K562 (cell line): Measurements from ENCODE around the gene ZNF556. TPM values are rescaled to one million over a fixed set of nuclear protein-coding genes. Genes with fewer than 3 reads are reported as not detected.

Experiments
- ATF7 ChIP-seq: fragments of 450-650 bp; IDR thresholded peaks from 2 replicates; pipeline ENCODE4 v1.7.1; 2014; ENCODE audit warnings: mild to moderate bottlenecking, moderate library complexity
- CBX3 ChIP-seq, 2 experiments: IDR thresholded peaks; 1 replicate in 1 of 2; 2 replicates in 1 of 2; pipeline ENCODE4 v1.6.1; 2012; ENCODE audit warnings: inconsistent platforms in 2 of 2, low read length in 2 of 2, borderline replicate concordance in 1 of 2, control low read depth in 1 of 2
- GTF2A2 ChIP-seq: IDR thresholded peaks from 2 replicates; pipeline ENCODE4 v1.6.1; 2016; ENCODE audit warnings: mild to moderate bottlenecking, missing genetic modification characterization, missing compliant biosample characterization
- HNRNPLL ChIP-seq: fragments of 200-400 bp; formaldehyde crosslinking; IDR thresholded peaks from 2 replicates; pipeline ENCODE4 v1.6.1; 2017; ENCODE audit warnings: low read length, low read depth, mild to moderate bottlenecking; ENCODE audit not compliant: poor library complexity, severe bottlenecking
- MEIS2 ChIP-seq: fragments of 450-650 bp; IDR thresholded peaks from 2 replicates; pipeline ENCODE4 v1.6.1; 2014; ENCODE audit warnings: mild to moderate bottlenecking; ENCODE audit not compliant: partially characterized antibody
- PCBP1 ChIP-seq: fragments of 200-400 bp; formaldehyde crosslinking; IDR thresholded peaks from 2 replicates; pipeline ENCODE4 v1.6.1; 2018; ENCODE audit warnings: mild to moderate bottlenecking, low read depth, low read length; ENCODE audit not compliant: poor library complexity, severe bottlenecking
- SAFB ChIP-seq: fragments of 200-400 bp; formaldehyde crosslinking; IDR thresholded peaks from 2 replicates; pipeline ENCODE4 v1.6.1; 2017; ENCODE audit warnings: low read depth, low read length, borderline replicate concordance
- SUPT5H ChIP-seq: fragments of 450-650 bp; IDR thresholded peaks from 2 replicates; pipeline ENCODE4 v1.6.1; 2016
- ZNF431 ChIP-seq: sonication (generic); formaldehyde crosslinking; IDR thresholded peaks from 2 replicates; pipeline ENCODE4 v1.8.0; 2022; ENCODE audit warnings: mild to moderate bottlenecking, missing genetic modification reagents
- polyA plus RNA-seq, 8 experiments: library from polyadenylated mRNA; depleted of rRNA in 4 of 8; stranded (reverse) in 5 of 8; unstranded in 3 of 8; fragments of >200 nt; fragmentation: Nextera tagmentation in 2 of 8; fragmentation: Illumina TruSeq in 1 of 8; extraction: Ambion mirVana in 2 of 8; extraction: Trizol in 1 of 8; gene quantifications; 2 replicates each; pipeline versions ENCODE4 v1.2.1 to v1.2.3, GENCODE V29; 2011 to 2014; ENCODE audit warnings: inconsistent platforms in 1 of 8, missing spikeins in 1 of 8
- total RNA-seq, 7 experiments: library from RNA; depleted of rRNA in 6 of 7; stranded (reverse); fragments of >200 nt in 6 of 7; fragmentation: Illumina TruSeq in 2 of 7; extraction: Trizol in 2 of 7; gene quantifications; 2 replicates each; pipeline versions ENCODE4 v1.2.1 to v1.2.3, GENCODE V29; 2011 to 2021; ENCODE audit warnings: low replicate concordance in 1 of 7
- TF ChIP-seq, protein P1 (sequence below): fragments of 250-450 bp; sonication (Bioruptor Pico); IDR thresholded peaks from 2 replicates; pipeline ENCODE4 v1.5.0; 2020; ENCODE audit warnings: mild to moderate bottlenecking, borderline replicate concordance
- TF ChIP-seq, protein P2 (sequence below): fragments of 450-650 bp; IDR thresholded peaks from 2 replicates; pipeline ENCODE4 v1.6.1; 2018; ENCODE audit not compliant: partially characterized antibody
- TF ChIP-seq, protein P3 (sequence below): fragments of 450-650 bp; formaldehyde crosslinking; conservative IDR thresholded peaks from 2 replicates; pipeline ENCODE4 v1.4.0; 2022; ENCODE audit warnings: mild to moderate bottlenecking, missing genetic modification characterization
- TF ChIP-seq, protein P4 (sequence below): fragments of 450-650 bp; IDR thresholded peaks from 2 replicates; pipeline ENCODE4 v1.6.1; 2016; ENCODE audit warnings: low read depth, mild to moderate bottlenecking, moderate library complexity
- TF ChIP-seq, protein P5 (sequence below): sonication (generic); formaldehyde crosslinking; IDR thresholded peaks from 2 replicates; pipeline ENCODE4 v1.9.0; 2022; ENCODE audit warnings: mild to moderate bottlenecking, missing genetic modification reagents
- TF ChIP-seq, protein P6 (sequence below): fragments of 450-650 bp; IDR thresholded peaks from 2 replicates; pipeline ENCODE4 v1.6.1; 2016; ENCODE audit warnings: borderline replicate concordance

The ZNF556 gene
- total and polyA plus RNA-seq, 9 of the 15 experiments (the other 6 are each of a cell fraction or from before 2014, with no cell fraction given) = 0.01 to 0.36 (median 0.10) TPM; not detected in 1

DNA sequence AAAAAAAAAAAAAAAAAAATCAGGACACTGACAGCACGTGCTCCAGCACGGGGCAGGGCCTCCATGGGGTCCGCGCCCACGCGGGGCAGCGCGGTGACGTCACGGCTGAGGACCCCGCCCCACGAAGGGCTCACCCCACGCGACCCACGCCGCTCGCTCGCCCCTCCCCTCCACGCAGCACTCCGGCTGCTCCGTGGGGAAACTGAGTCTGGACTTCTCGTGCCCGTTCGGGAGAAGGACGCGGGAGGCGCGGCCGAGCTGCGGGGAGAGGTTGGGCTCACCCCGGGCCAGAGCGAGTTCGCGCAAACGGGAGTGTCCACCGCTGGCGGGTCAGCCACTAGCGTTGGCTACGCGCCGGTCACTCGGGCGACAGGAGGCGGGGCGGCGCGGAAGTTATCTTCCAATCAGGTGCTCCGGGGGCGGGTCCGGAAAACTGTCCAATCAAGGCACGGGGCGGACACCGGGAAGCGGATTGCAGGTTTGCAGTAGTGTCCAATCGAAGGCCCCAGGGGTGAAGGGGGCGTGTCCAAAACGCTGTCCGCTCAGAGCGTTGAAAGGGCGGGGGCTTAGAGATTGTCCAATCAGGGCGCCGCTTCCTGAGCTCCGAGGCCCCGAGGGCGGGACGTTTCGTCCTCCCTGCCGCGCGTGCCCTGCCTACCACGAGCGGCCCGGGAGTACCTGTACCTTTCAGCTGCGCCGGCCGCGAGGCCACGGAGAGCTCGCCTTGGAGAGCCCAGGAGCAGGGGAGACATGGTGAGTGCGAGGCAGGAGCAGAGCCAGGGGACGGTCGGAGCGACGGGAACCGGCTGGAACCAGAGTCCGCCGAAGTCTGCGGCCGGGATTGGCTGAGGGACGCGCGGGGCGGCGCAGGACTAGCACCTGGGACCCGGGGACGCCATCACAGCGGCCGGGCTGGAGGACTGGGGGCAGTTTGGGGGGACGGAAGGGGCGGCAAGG, 33.4 kb downstream of the ZNF556 start, which contains the start of gene ZNF57 (continued):
- TF ChIP-seq, protein P1, sequence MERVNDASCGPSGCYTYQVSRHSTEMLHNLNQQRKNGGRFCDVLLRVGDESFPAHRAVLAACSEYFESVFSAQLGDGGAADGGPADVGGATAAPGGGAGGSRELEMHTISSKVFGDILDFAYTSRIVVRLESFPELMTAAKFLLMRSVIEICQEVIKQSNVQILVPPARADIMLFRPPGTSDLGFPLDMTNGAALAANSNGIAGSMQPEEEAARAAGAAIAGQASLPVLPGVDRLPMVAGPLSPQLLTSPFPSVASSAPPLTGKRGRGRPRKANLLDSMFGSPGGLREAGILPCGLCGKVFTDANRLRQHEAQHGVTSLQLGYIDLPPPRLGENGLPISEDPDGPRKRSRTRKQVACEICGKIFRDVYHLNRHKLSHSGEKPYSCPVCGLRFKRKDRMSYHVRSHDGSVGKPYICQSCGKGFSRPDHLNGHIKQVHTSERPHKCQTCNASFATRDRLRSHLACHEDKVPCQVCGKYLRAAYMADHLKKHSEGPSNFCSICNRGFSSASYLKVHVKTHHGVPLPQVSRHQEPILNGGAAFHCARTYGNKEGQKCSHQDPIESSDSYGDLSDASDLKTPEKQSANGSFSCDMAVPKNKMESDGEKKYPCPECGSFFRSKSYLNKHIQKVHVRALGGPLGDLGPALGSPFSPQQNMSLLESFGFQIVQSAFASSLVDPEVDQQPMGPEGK (CRISPR knock-in tag) = no peak
- TF ChIP-seq, protein P2, sequence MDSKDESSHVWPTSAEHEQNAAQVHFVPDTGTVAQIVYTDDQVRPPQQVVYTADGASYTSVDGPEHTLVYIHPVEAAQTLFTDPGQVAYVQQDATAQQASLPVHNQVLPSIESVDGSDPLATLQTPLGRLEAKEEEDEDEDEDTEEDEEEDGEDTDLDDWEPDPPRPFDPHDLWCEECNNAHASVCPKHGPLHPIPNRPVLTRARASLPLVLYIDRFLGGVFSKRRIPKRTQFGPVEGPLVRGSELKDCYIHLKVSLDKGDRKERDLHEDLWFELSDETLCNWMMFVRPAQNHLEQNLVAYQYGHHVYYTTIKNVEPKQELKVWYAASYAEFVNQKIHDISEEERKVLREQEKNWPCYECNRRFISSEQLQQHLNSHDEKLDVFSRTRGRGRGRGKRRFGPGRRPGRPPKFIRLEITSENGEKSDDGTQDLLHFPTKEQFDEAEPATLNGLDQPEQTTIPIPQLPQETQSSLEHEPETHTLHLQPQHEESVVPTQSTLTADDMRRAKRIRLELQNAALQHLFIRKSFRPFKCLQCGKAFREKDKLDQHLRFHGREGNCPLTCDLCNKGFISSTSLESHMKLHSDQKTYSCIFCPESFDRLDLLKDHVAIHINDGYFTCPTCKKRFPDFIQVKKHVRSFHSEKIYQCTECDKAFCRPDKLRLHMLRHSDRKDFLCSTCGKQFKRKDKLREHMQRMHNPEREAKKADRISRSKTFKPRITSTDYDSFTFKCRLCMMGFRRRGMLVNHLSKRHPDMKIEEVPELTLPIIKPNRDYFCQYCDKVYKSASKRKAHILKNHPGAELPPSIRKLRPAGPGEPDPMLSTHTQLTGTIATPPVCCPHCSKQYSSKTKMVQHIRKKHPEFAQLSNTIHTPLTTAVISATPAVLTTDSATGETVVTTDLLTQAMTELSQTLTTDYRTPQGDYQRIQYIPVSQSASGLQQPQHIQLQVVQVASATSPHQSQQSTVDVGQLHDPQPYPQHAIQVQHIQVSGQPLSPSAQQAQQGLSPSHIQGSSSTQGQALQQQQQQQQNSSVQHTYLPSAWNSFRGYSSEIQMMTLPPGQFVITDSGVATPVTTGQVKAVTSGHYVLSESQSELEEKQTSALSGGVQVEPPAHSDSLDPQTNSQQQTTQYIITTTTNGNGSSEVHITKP = peak; percentile 16
- TF ChIP-seq, protein P3, sequence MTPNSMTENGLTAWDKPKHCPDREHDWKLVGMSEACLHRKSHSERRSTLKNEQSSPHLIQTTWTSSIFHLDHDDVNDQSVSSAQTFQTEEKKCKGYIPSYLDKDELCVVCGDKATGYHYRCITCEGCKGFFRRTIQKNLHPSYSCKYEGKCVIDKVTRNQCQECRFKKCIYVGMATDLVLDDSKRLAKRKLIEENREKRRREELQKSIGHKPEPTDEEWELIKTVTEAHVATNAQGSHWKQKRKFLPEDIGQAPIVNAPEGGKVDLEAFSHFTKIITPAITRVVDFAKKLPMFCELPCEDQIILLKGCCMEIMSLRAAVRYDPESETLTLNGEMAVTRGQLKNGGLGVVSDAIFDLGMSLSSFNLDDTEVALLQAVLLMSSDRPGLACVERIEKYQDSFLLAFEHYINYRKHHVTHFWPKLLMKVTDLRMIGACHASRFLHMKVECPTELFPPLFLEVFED (CRISPR knock-in tag) = peak; percentile 48; the same call in 1 of the 2 replicates
- TF ChIP-seq ZNF431 (CRISPR knock-in tag) = peak; percentile 73
- TF ChIP-seq, protein P4, sequence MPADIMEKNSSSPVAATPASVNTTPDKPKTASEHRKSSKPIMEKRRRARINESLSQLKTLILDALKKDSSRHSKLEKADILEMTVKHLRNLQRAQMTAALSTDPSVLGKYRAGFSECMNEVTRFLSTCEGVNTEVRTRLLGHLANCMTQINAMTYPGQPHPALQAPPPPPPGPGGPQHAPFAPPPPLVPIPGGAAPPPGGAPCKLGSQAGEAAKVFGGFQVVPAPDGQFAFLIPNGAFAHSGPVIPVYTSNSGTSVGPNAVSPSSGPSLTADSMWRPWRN = no peak
- peak; percentile 67 for TF ChIP-seq SUPT5H
- TF ChIP-seq PCBP1 = peak; percentile 43
- peak; percentile 44 for TF ChIP-seq MEIS2
- TF ChIP-seq ATF7 = peak; percentile 86; the same call in 1 of the 2 replicates
- TF ChIP-seq CBX3 (IDR thresholded peaks at IDR 0.05; ENCODE audit: borderline replicate concordance in 1 of 2, low read length in 2 of 2) = peak in 1 of 2 experiments; percentile 48; a peak in 1 of 3 replicates
- TF ChIP-seq, protein P5, sequence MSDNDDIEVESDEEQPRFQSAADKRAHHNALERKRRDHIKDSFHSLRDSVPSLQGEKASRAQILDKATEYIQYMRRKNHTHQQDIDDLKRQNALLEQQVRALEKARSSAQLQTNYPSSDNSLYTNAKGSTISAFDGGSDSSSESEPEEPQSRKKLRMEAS (CRISPR knock-in tag) = peak; percentile 91
- peak; percentile 98 for TF ChIP-seq SAFB
- peak; percentile 92 for TF ChIP-seq HNRNPLL
- no peak for TF ChIP-seq GTF2A2 (tag)
- TF ChIP-seq, protein P6, sequence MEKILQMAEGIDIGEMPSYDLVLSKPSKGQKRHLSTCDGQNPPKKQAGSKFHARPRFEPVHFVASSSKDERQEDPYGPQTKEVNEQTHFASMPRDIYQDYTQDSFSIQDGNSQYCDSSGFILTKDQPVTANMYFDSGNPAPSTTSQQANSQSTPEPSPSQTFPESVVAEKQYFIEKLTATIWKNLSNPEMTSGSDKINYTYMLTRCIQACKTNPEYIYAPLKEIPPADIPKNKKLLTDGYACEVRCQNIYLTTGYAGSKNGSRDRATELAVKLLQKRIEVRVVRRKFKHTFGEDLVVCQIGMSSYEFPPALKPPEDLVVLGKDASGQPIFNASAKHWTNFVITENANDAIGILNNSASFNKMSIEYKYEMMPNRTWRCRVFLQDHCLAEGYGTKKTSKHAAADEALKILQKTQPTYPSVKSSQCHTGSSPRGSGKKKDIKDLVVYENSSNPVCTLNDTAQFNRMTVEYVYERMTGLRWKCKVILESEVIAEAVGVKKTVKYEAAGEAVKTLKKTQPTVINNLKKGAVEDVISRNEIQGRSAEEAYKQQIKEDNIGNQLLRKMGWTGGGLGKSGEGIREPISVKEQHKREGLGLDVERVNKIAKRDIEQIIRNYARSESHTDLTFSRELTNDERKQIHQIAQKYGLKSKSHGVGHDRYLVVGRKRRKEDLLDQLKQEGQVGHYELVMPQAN = peak; percentile 70; the same call in 1 of the 2 replicates
